Kidney (tissue), 14 donors: ENCODE results near the gene SPAAR. TPM values are rescaled to one million over a fixed set of nuclear protein-coding genes. Genes with fewer than 3 reads are reported as not detected.
"Not testable (repeated sequence)": the region's sequence is repeated elsewhere in the genome, so short reads cannot be mapped to it uniquely, and the experiment has no call there.

ENCODE experiments used
- DNase-seq, 5 donors: peaks; one replicate each; pipeline ENCODE4 v3.0.0-alpha.2; 2013 to 2020
- FAIRE-seq: peaks from 2 replicates; lab custom pipeline; 2012; peaks lifted over from hg19 to GRCh38; lab: Jason Lieb, UNC
- H3K27ac ChIP-seq, 2 donors: one replicate each; pipeline ENCODE4 v1.7.0; 2013; ENCODE audit warnings: low read depth in 2 of 2, low read length in 2 of 2, inconsistent platforms in 1 of 2
- H3K27me3 ChIP-seq: one replicate; pipeline ENCODE4 v1.7.1; 2013; ENCODE audit warnings: low read length, inconsistent platforms; ENCODE audit not compliant: control insufficient read depth, insufficient read depth
- H3K36me3 ChIP-seq, 3 donors: one replicate each; pipeline versions ENCODE4 v1.7.0 to v1.7.1; 2013; ENCODE audit warnings: low read length in 3 of 3, control low read depth in 1 of 3, inconsistent platforms in 1 of 3; ENCODE audit not compliant: insufficient read depth in 3 of 3, control insufficient read depth in 2 of 3
- H3K4me1 ChIP-seq, 3 donors: one replicate each; pipeline versions ENCODE4 v1.7.0 to v1.7.1; 2013; ENCODE audit warnings: low read length in 3 of 3, inconsistent platforms in 1 of 3, low read depth in 1 of 3; ENCODE audit not compliant: control insufficient read depth in 2 of 3, insufficient read depth in 2 of 3
- H3K4me3 ChIP-seq, 3 donors: one replicate each; pipeline versions ENCODE4 v1.7.0 to v1.8.1; 2013; ENCODE audit warnings: low read length in 3 of 3, control low read depth in 1 of 3, inconsistent platforms in 1 of 3
- H3K9ac ChIP-seq, 3 donors: one replicate each; pipeline versions ENCODE4 v1.7.0 to v1.7.1; 2013; ENCODE audit warnings: low read length in 3 of 3, control low read depth in 1 of 3, inconsistent platforms in 1 of 3
- H3K9me3 ChIP-seq, 3 donors: one replicate each; pipeline versions ENCODE4 v1.7.0 to v1.7.1; 2013; ENCODE audit warnings: low read length in 3 of 3, control low read depth in 1 of 3, inconsistent platforms in 1 of 3; ENCODE audit not compliant: control insufficient read depth in 2 of 3, insufficient read depth in 1 of 3
- CTCF ChIP-seq: IDR thresholded peaks from 3 replicates; pipeline ENCODE4 v1.5.1; 2012; ENCODE audit warnings: mild to moderate bottlenecking, moderate library complexity, borderline replicate concordance; ENCODE audit not compliant: insufficient read depth; ENCODE audit errors: extremely low read depth
- intact Hi-C: fragments of 100-400 bp; cut with DNase I; formaldehyde crosslinking; loops from one replicate; pipeline ENCODE4 v1.11.1; 2022
- polyA plus RNA-seq: library from polyadenylated mRNA; stranded (reverse); fragments of 350-450 nt; fragmentation: Illumina TruSeq; extraction: RNeasy Lipid Tissue Mini Kit (QIAGEN cat#74804); gene quantifications from one replicate; pipeline ENCODE4 v1.2.3, GENCODE V29; 2014; ENCODE audit warnings: low read depth, low replicate concordance; ENCODE audit not compliant: insufficient read depth
- total RNA-seq: library from RNA; stranded (reverse); fragmentation: NEBNext Ultra II Directional; extraction: Animal tissue kit (Norgen Biotek cat#: 25700); gene quantifications from one replicate; pipeline ENCODE4 v1.2.1, GENCODE V29; 2021
- donor health status: control.
- donor health status: control.
- donor health status: control.
- donor health status: control.
- donor health status: control.
- donor health status: DM: yes; HTN: yes; CAD: no.
- donor health status: Normal renal cell carcinoma (clear cell type).

Gene SPAAR
- total and polyA plus RNA-seq, 2 donors from 2014 or later: 3.2 to 5.3 TPM

GRCh38 chr9:35930521-35930920, 21.2 kb downstream of the SPAAR start:
- H3K27me3 ChIP-seq: no peaks in the 10 kb centered on the region
- intact Hi-C loops: no loop called here
- no peaks in the 10 kb centered on the region for H3K9me3 ChIP-seq
- no peak overlapping the region for H3K27ac ChIP-seq
- H3K4me1 ChIP-seq: peaks cover 0 to 6% (median 0%) of the 10 kb centered on the region in 3 donors
- no peak overlapping the region for H3K4me3 ChIP-seq
- H3K36me3 ChIP-seq: no peaks in the 10 kb centered on the region
- FAIRE-seq (no peak), DNase-seq (no peak)
- H3K9ac ChIP-seq: no peak overlapping the region
- no peak for TF ChIP-seq CTCF

GRCh38 chr9:35930989-35931388, 21.7 kb downstream of the SPAAR start:
- no peak for TF ChIP-seq CTCF
- no peaks in the 10 kb centered on the region for H3K27me3 ChIP-seq
- FAIRE-seq: no peak

GRCh38 chr9:35932735-35933134, 23.4 kb downstream of the SPAAR start:
- H3K9me3 ChIP-seq: no peaks in the 10 kb centered on the region
- H3K27me3 ChIP-seq: no peaks in the 10 kb centered on the region
- H3K4me1 ChIP-seq: peaks cover 0 to 6% (median 0%) of the 10 kb centered on the region in 3 donors
- TF ChIP-seq CTCF: no peak
- no peak overlapping the region for H3K9ac ChIP-seq
- intact Hi-C loops: no loop called here
- FAIRE-seq (no peak), DNase-seq (no peak)
- no peak overlapping the region for H3K4me3 ChIP-seq
- no peaks in the 10 kb centered on the region for H3K36me3 ChIP-seq
- H3K27ac ChIP-seq: no peak overlapping the region

More at GRCh38 chr9:35930989-35931388, 21.7 kb downstream of the SPAAR start:
- Histone ChIP-seq H3K4me3 (no peak overlapping the region), H3K4me1 (peaks cover 0 to 6% (median 0%) of the 10 kb centered on the region in 3 donors), H3K36me3 (no peaks in the 10 kb centered on the region), H3K9ac (no peak overlapping the region), H3K9me3 (no peaks in the 10 kb centered on the region), H3K27ac (no peak overlapping the region)
- intact Hi-C loops: no loop called here
- no peak for DNase-seq

GRCh38 chr9:35933550-35934067, 24.3 kb downstream of the SPAAR start:
- H3K36me3 ChIP-seq: no peaks in the 10 kb centered on the region
- no peaks in the 10 kb centered on the region for H3K27me3 ChIP-seq
- DNase-seq (no peak), FAIRE-seq (no peak)
- TF ChIP-seq CTCF: no peak
- H3K4me1 ChIP-seq: peaks cover 0 to 6% (median 0%) of the 10 kb centered on the region in 3 donors
- H3K9me3 ChIP-seq: no peaks in the 10 kb centered on the region
- no peak overlapping the region for H3K4me3 ChIP-seq
- no peak overlapping the region for H3K9ac ChIP-seq
- H3K27ac ChIP-seq: peak overlapping the region in 1 of 2 donors; percentile 69
- intact Hi-C loops: no loop called here

- DNase-seq, H3K27me3 ChIP-seq, H3K9me3 ChIP-seq, FAIRE-seq, intact Hi-C loops, H3K4me1 ChIP-seq, H3K9ac ChIP-seq, H3K36me3 ChIP-seq, H3K4me3 ChIP-seq: not testable (repeated sequence)
- H3K27ac ChIP-seq: peak overlapping the region in 1 of 2 donors; percentile 69
Measured at GRCh38 chr9:35934069-35934468, 24.8 kb downstream of the SPAAR start.
